Stimulated activated naive CD8-positive, alpha-beta T cell treated with anti-CD3 and anti-CD28 coated beads, Interleukin-15, Interleukin-2, amounts not matched to agents 100 ng/mL and 50 ng/mL, for 24 hours (primary cell): ENCODE data around the gene CRYM.

Experiments
- H3K27ac Mint-ChIP-seq: one replicate; pipeline ENCODE4 v1.8.0; 2021; ENCODE audit warnings: mild to moderate bottlenecking, mixed read lengths
- H3K27me3 Mint-ChIP-seq: one replicate; pipeline ENCODE4 v1.8.0; 2021; ENCODE audit warnings: mixed read lengths
- H3K36me3 Mint-ChIP-seq: one replicate; pipeline ENCODE4 v1.8.0; 2021; ENCODE audit warnings: low read depth, mixed read lengths
- H3K4me1 Mint-ChIP-seq: one replicate; pipeline ENCODE4 v1.8.0; 2021; ENCODE audit warnings: low read depth, mixed read lengths
- H3K4me3 Mint-ChIP-seq: one replicate; pipeline ENCODE4 v1.8.0; 2021; ENCODE audit warnings: mild to moderate bottlenecking, mixed read lengths
- H3K9me3 Mint-ChIP-seq: one replicate; pipeline ENCODE4 v1.8.0; 2021; ENCODE audit warnings: mixed read lengths

Gene CRYM

GRCh38 chr16:21211486-21211885, 66.6 kb downstream of the CRYM start, which contains the start of gene ZP2:
Gene ZP2 (minus strand): TSS chr16:21211574. CDS start chr16:21211547, 27 bp downstream.
- H3K4me3 Mint-ChIP-seq: no peak within 1 kb of the TSS
- peaks cover 24% of the 10 kb centered on the region for H3K27me3 Mint-ChIP-seq
- H3K4me1 Mint-ChIP-seq: no peaks in the 10 kb centered on the region
- H3K36me3 Mint-ChIP-seq: no peaks in the 10 kb centered on the region
- no peak within 1 kb of the TSS for H3K27ac Mint-ChIP-seq
- no peaks in the 10 kb centered on the region for H3K9me3 Mint-ChIP-seq
